Measurements from ENCODE around the gene HNRNPLL.

Gene HNRNPLL

DNA sequence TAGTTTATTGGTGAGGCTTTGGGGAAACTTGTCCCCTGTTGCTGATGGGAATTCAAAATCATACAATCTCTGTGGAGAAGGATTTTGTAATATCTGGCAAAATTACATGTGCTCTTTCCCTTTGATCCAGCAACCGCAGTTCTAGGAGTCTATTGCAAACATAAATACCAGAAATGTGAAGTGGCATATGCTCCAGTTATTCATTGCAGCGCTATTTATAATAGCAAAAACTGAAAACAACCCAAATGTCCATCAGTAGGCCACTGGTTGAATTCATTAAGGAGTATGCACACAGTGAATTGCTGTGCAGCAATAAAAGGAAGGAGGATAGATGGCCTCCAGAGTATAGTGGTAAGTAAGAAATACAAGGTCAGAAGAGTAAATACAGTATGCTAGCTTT lies 76.5 kb downstream of the HNRNPLL start:
- DNase-seq = no peak

DNA sequence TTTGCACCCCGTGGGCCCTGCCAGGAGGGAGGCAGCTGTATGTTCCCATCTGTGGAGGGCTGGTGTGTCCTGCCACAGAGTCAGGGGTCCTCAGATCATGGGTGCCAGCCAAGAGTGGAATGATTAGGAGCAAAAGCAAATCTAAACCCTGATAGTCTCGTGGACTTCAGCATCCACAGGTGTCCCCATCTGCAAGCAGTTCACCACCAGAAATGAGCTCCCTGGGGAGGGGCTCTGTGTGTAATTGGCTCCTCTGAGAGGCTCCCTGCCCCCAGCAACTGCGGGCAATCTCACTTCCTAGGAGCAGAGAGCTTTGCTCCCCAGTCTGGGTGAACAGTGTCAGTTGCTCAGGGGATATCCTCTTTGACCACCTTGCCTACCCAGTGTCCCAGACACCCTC lies 78.1 kb downstream of the HNRNPLL start:
- DNase-seq = no peak

DNA sequence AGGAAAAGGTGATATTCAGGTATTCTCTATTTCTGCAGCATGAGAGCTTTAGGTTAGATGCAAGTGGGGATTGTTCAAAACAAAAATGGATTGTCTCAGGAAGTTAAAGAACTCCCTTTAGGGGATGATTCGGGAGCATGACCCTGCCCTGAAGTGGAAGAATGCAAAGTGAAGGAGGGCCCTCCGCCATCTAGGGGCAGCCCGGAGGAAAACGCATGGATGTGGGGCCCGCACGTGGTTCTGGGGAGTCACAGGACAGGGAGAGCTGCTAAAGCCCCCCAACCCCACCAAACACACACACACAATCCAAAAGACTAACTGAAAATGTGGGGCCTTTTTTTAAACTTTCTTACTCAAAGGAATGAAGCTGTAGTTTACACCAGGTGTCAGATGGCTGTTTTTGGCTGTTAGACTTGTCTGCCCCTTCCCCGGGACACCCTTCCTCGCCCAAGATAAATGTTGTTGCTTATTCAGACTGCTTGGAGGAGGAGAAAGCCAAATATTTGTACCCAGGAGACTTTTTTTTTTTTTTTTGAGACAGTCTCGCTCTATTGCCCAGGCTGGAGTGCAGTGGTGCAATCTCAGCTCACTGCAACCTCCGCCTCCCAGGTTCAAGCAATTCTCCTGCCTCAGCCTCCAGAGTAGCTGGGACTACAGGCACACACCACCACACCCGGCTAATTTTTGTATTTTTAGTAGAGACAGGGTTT lies 78.8 kb downstream of the HNRNPLL start:
- DNase-seq = no peak

DNA sequence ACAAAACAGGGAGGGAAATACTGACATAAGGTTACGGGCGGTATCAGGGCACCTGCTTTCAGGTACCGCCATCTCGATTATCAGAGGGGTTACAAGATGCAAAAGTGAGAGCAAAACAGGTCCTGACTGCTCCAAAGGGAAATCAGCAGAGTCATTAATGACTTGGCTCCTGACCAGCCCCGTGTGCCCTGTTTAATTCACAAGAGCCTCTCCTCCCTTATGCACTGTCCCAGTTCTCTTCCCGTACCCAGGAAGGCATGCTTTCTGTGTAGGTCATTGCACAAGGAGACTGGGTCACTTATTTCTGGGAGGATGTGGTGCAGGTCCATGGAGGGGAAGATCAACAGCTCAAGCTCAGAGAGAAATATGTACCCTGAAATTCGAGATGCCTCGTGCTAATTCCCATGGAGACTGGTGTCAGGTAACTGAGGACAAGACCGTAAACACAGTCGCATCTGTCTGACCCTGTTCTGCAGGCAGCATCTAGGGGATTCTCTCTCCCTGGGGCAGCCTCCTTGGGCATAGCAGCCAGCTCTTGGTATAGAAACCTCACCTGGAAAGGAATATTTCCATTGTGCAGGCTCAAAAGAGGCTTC lies 79.9 kb downstream of the HNRNPLL start:
- DNase-seq = peak in 1 of 2 experiments; percentile 10

DNA sequence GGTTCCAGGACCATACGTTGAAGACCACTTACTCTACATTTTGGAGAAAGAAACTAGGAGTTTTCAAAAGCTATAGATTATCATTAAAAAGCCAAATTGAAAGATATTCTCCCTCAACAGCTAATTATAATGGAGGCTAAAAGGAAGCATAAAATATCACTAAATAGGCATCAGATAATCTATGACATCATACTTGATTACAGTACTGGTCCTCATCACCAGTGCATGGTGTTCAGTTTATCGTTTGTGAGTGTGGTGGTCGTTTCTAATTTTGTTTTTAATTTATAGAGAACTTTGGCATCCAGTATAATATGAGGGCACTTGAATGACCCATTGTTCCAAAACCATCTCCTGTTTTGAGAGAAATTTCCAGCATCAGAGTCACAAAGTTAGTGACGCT lies 80.9 kb downstream of the HNRNPLL start:
- DNase-seq = no peak

DNA sequence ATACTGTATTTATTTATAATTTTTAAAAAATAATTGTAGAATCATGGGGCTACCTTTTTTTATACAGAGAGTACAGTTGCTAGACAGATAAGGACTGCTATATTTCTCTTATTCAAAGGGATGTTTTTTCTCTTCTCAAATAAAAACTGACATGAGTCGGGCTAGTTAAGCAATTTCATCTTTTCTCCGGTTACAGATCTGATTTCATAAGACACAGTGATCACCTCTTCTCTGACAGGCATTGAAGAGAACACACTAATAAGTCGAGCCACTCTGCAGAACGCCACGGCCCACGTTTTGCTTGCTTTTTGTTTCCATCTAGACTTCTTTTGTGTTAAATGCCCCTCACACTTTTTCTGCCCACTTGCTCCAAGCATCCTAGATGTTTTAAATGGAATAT lies 85.4 kb downstream of the HNRNPLL start:
- DNase-seq = no peak

DNA sequence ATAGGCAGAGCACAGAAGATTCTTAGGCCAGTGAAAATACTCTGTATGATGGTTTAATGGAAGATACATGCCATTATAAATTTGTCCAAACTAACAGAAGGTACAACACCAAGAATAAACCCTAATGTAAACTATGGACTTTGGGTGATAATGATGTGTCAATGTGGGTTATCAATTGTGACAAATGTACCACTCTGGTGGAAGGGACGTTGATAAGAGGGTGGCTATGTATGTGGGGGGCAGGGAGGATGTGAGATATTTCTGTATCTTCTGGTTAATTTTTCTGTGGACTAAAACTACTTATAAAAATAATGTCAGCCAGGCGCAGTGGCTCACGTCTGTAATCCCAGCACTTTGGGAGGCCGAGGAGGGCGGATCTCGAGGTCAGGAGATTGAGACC lies 86.2 kb downstream of the HNRNPLL start:
- DNase-seq = no peak

DNA sequence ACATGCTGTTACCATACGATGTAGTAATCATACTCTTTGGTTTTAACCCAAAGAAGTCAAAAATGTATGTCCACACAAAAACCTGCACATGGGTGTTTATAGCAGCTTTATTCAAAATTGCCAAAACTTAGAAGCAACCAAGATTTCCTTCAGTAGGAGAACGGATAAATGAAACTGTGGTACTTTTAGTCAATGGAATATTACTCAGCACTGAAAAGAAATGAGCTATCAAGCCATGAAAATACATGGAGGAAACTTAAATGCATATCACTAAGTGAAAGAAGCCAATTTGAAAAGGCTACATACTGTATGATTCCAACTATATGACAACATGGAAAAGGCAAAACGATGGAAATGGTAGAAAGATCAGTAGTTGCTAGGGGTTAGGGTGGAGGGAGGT lies 86.6 kb downstream of the HNRNPLL start:
- DNase-seq = no peak

DNA sequence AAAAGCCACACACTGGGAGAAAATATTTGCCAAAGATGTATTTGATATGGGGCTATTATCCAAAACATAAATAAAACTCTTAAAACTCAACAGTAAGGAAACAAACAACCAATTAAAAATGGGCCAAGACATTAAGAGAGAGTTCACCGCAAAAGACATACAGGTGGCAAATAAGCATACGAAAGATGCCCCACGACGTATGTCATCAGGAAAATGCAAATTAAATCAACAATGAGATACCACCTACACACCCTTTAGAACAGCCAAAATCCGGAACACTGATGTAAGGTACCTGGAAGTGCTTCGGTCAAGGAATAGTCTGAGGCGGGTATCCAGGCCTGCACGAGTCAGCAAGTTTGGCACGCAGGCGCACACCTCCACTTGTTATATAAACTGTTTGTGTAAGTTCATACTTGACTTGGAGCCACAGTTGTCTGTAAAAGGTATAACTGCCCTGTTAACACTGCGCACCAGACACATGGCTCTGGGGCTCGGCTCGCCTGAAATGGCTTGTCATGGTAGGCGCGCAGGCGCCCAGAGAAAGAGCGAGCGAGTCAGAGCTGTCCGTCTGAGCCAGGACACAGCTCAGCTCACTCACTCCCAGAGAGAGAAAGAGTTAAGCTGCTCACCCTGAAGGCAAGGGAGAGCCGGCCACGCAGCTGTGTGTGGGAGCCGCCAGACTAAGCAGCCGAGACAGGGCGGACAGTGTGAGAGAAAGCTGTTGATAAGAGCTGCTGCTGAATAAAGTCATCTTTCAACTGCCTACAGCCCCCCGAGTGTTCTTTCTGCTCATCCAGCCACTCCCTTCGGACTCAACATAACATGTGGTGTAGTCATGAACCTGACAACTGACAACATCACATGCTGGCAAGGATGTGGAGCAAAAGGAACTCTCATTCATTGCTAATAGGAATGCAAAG lies 87.3 kb downstream of the HNRNPLL start:
- DNase-seq = no peak

DNA sequence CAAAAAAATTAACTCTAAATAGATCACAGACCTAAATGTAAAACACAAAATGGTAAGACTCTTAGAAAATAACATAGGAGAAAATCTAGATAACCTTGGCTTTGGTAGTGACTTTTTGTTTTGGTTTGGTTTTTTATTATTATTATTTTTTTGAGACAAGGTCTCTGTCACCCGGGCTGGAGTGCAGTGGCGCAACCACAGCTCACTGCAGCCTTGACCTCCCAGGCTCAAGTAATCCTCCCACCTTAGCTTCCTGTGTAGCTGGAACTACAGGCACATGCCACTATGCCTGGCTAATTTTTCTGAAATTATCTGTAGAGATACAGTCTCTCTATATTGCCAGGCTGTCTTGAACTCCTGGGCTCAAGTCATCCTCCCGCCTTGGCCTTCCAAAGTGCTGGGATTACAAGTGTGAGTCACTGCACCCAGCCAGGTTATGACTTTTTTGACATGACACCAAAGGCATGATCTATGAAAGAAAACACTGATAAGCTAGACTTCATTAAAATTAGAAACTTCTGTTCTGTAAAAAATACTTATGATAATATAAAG lies 88.0 kb downstream of the HNRNPLL start:
- no peak for DNase-seq

DNA sequence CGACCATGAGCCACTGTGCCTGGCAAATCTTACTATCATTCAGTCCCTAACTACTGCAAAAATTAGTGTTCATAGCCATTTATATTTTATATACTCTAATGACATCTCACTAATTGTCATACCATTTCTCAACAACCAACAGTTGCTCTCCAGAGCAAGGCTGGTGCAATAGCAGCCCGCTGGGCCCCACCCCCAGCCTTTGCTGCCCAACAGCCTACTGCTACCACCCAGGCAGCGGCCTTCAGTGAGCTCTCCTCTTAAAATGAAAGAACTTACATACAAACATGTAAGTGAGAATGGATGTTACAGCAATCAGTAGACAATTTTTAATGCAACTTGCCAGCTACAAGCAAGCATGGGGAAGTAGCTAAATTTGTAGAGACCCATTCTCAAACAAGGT lies 90.5 kb downstream of the HNRNPLL start:
- no peak for DNase-seq

Measured in NCI-H2081 (cell line).